ENCODE results near the gene PIH1D1.
"Not testable (repeated sequence)": the region's sequence is repeated elsewhere in the genome, so short reads cannot be mapped to it uniquely, and the experiment has no call there.

The PIH1D1 gene

DNA sequence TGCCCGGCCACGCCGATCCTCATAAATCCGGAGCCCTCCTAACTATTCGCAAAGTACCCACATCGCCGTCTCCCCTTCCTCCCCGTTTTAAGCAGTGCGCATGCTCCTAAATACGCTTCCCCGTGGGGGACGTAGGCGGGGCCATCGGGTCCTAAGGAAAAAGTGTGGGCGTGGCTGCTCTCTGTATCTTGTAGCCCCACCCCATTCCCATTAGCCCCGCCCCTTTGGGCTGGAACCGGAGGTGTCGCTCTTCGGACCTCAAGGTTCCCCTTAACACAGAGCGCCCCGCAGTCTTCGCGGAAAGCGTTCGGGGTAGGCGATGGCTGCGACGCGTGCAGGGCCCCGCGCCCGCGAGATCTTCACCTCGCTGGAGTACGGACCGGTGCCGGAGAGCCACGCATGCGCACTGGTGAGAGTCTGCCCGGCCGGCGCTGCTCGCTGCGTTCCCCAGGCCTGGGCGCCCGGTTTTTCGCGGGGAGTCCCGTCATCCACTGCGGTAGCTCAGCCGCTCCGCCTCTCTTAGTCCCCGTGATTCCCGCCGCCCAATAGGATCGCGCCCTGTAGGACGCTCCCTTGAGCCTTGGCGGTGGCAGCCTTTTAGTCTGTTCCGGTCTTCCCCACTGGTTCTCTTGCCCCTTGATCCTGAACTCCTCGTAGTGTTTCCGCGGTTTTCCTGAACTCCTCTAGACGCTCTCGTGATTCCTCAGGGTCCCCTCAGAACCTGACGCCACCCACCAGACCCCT, 1.6 kb upstream of the PIH1D1 start, which contains the start of gene ALDH16A1:
ALDH16A1 (plus strand) TSS at position 213 of the 744 bp plus-strand sequence; CDS start at position 320, 107 bp downstream.
- DNase-seq, result peak; percentile 99

GRCh38 chr19:49450405-49450804, 1.2 kb downstream of the PIH1D1 start:
- DNase-seq, result no peak

- DNase-seq, result no peak
Observed at GRCh38 chr19:49448432-49448786, 3.2 kb downstream of the PIH1D1 start.

- DNase-seq, result peak; percentile 64
Observed at GRCh38 chr19:49447485-49448431, 3.9 kb downstream of the PIH1D1 start.

DNA sequence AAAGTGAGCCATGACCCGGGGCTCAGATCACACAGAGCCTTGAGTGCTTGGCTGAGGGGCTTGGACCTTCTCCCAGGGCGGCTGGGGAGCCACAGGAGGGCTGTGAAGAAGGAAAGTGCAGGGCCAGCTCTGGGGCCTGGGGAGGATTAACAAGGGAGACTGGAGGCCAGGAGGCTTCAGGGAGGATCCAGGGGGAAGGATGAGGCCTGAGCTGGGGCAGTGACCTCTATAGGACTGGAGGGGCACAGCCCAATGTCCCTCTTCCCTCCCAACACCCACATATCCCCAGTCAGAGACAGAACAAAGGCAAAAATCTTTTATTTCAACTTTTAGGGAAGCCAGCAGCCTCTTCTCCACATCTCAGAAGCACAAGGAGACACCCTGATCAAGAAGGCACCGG, 5.6 kb downstream of the PIH1D1 start:
- no peak for DNase-seq

DNA sequence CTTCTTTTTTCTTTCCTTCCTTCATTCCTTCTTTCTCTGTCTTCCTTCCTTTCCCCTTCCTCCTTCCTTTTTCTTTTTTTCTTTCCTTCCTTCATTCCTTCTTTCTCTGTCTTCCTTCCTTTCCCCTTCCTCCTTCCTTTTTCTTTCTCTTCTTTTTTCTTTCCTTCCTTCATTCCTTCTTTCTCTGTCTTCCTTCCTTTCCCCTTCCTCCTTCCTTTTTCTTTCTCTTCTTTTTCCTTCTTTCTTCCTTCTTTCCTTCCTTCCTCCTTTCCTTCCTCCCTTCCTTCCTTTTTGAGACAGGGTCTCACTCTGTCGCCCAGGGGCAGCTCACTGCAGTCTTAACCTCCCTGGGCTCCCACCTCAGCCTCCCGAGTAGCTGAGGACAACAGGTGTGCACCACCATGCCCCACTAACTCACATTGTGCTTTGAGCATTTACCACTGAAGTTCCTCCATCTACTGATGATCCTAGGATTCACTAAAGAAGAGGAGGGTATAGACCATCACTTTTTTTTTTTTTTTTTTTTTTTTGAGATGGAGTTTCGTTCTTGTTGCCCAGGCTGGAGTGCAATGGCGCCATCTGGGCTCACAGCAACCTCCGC, 7.4 kb downstream of the PIH1D1 start:
- not testable (repeated sequence) for DNase-seq

DNA sequence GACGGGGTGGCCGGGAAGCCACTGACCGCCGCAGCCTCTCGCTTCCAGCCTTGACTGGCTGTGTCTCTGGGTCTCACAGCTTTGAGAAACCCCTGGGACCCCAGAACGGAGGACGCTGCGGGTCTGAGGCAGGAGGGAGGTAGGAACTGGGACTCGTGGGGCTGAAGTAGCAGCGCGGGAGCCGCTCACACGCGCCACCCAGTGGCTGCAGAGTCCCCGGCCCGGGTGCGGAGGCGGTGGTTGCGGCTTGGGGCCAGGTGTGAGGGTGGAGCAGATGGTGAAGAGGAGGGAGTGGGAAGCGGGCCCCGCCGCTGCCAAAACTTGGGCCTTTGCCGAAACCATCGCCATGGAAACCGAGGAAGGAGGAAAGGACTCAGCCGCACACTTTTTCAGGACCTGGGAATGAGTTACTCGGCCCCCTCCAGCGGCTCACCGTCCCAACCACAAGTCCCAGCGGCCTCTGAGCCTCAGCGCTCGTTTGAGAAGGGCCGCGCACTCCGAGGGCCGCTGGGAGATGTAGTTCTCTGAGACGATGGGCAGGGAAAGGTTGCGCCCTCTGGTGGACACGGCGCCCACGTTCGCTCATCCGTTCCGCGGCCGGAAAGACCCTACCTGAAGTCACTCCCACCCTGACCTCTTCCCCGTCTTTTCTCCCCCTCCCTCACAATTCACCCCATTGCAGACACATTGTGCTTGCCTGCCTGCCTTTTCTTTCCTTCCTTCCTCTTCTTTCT, 8.1 kb downstream of the PIH1D1 start:
- peak; percentile 97 for DNase-seq

DNA sequence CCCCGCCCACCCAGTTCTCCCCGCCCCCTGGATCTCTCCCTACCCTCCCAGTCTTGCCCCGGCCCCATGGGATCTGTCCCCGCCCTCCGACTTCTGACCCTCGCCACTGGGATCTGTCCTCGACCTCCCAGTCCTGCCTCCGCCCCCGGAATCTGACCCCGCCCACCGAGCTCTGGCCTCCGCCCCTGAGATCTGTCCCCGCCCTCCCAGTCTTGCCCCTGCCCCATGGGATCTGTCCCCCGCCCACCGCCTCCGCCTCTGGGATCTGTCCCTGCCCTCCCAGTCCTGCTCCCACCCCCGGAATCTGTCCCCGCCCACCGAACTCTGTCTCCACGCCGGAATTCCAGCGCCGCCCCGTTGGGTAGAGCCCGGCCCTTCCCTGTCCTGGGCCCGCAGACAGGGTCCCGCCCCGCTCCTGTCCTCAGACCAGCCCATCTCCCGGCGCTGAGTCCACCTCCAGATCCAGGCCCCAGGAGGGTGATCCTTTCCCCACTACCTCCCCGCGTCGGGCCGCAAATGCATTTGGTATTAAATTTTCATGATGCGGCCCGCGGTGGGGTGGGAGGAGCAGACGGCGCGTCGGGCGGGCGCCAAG, 8.7 kb downstream of the PIH1D1 start:
- peak; percentile 94 for DNase-seq

DNA sequence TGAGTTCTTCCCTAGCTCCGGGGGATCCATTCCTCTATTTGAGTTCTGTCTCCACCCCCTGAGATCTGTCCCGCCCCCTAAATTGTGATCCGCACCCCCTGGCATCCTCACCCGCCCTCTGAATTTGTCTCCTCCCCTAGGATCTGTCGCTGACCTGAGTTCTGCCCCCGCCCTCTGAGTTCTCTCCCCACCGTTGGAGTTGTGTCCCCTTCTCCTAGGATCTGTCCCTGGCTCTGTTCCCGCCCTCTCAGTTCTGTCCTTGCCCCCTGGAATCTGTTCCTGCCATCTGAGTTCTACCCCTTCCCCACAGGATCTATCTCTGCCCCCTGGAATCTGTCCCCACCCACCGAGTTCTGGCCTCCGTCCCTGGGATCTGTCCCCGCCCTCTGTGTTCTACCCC, 9.3 kb downstream of the PIH1D1 start:
- DNase-seq, result peak; percentile 57

DNA sequence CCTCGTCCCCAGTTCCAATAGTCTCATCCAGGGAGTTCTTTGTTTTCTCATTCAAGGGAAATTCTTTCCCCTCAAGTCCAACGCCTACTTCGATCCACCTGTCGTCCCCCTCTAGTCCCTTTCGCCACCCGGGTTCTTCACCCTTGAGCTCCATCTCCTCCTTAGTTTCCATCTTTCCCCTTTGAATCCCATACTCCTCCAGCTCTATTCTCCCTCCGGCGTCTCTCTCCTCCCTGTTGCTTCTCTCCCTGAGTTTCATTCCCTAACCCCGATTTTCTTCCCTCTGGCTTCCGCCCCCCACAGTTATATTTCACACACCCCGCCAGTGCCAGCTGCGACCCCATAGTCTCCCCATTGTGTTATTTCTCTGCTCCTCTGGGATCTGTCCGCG, 9.7 kb downstream of the PIH1D1 start:
- DNase-seq, result no peak

- DNase-seq, result peak; percentile 69
Observed at GRCh38 chr19:49441210-49441959, 10.2 kb downstream of the PIH1D1 start, which contains the start of gene SLC17A7. TSS of gene SLC17A7 (minus strand) at chr19:49441527. CDS start at chr19:49441379, 148 bp downstream.

DNA sequence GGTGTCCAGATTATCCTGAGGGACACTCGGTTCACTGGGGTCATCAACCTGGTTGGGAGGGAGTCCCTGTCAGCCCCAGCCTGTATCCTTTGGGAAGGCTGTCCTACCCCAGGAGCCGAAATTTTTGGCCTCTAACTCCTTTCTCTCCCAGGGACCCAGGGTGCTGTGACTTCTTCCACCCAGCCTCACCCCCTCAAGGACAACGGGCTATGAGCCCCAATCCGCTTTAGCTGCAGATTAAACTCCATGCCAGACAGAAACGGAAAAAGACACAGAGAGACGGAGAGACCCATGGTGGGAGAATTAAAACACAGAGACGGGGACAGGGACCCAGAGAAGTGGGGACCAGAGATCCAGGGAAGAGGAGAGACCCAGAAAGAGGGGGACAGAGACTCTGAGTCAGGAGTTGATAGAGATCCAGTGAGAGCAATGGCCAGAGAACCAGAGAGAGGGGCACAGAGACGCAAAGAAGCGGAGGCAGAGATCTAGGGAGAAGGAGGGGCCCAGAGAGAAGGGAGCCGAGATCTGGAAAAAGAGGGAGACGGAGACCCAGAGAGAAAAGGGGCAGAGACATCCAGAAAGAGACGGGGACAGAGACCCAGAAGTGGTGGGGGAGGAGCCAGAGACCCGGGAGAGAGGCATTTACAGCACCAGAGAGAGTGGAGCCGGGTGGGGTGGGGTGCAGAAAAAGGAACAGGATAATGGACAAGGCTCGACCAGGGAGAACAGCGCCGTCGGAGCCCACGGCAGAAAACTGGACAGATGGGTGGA, 11.0 kb downstream of the PIH1D1 start:
- DNase-seq, result no peak

- no peak for DNase-seq
Observed at GRCh38 chr19:49439836-49440235, 11.8 kb downstream of the PIH1D1 start.

GRCh38 chr19:49438261-49438660, 13.4 kb downstream of the PIH1D1 start:
- DNase-seq, result no peak

DNA sequence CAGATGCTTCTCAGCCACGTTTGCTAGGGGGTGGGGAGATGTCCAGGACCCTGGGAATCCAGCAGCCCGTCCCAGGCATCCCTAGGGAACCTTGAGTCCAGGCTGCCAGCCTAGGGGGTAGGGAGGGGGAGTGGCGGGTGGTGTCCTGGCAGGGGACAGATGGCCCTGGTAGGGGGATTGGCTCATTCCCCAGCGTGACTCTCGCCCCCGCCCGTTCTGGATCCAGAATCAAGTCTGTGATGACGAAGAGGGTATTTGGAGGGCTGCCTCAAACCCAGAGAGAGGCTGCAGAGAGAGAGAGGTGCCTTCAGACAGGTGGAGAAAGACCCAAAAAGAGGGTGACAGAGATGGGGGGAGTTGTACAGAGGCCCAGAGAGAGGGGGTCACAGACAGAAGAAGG, 14.4 kb downstream of the PIH1D1 start:
- DNase-seq, result no peak

GRCh38 chr19:49436381-49437017, 15.1 kb downstream of the PIH1D1 start:
- DNase-seq, result no peak

- DNase-seq, result no peak
Observed at GRCh38 chr19:49435670-49436069, 15.9 kb downstream of the PIH1D1 start.

GRCh38 chr19:49434907-49435583, 16.6 kb downstream of the PIH1D1 start:
- no peak for DNase-seq

DNA sequence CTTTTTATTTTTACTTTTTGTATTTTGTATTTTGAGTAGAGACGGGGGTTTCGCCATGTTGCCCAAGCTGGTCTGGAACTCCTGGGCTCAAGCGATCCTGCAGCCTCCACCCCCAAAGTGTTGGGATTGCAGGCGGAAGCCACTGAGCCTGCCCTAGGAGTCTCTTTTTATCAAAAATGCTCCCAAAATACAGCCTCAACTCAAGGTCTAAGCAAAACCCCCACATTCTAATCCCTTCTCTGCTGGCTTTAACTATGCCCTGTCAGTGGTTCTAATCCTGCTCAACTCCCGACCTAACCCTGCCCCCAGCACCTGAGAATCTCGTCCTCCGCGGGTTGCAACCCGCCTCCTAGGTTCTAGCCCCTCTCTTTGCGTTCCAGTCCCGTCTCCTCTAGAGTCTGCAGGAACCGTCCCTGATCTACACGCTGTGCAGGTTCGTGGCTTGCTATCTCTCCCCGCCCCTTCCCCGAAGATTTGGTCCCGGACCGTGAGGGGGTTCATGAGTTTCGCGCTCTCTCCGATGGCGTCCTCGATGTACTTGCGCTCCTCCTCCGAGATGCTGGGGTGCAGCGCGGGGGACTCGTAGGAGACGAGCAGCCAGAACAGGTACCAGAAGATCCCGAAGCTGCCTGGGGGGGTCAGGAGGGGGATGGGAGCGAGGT, 18.2 kb downstream of the PIH1D1 start:
- DNase-seq, result no peak

Measured in femur (tissue), 1 donor.